Fibroblast of skin of scalp (primary cell): Measurements from ENCODE around the gene MRTO4.
"Not testable (repeated sequence)": the region's sequence is repeated elsewhere in the genome, so short reads cannot be mapped to it uniquely, and the experiment has no call there.

Experiments used
- DNase-seq: peaks from one replicate; pipeline ENCODE4 v3.0.0-alpha.2; 2013

Gene MRTO4

GRCh38 chr1:19229229-19229628 lies 22.4 kb upstream of the MRTO4 start:
- no peak for DNase-seq

- no peak for DNase-seq
These were observed 21.7 kb upstream of the MRTO4 start for GRCh38 chr1:19229828-19230325.

- DNase-seq, result not testable (repeated sequence)
These were observed 19.7 kb upstream of the MRTO4 start for GRCh38 chr1:19231736-19232523.

GRCh38 chr1:19232524-19232846 lies 19.1 kb upstream of the MRTO4 start:
- no peak for DNase-seq

GRCh38 chr1:19234224-19234623 lies 17.4 kb upstream of the MRTO4 start:
- no peak for DNase-seq

GRCh38 chr1:19239876-19240275 lies 11.7 kb upstream of the MRTO4 start:
- DNase-seq, result no peak

- peak; percentile 59 for DNase-seq
These were observed 10.7 kb upstream of the MRTO4 start for GRCh38 chr1:19240673-19241538.

GRCh38 chr1:19250629-19251304 lies 838 bp upstream of the MRTO4 start:
- DNase-seq, result no peak

GRCh38 chr1:19254416-19254815 lies 2.8 kb downstream of the MRTO4 start:
- no peak for DNase-seq

GRCh38 chr1:19255288-19255687 lies 3.7 kb downstream of the MRTO4 start:
- DNase-seq, result no peak

- not testable (repeated sequence) for DNase-seq
These were observed 4.7 kb downstream of the MRTO4 start for GRCh38 chr1:19256301-19256700.

GRCh38 chr1:19257178-19257914 lies 5.7 kb downstream of the MRTO4 start:
- DNase-seq, result no peak

GRCh38 chr1:19258353-19258752 lies 6.7 kb downstream of the MRTO4 start:
- DNase-seq, result no peak

GRCh38 chr1:19260211-19261138 lies 8.9 kb downstream of the MRTO4 start:
- DNase-seq, result peak; percentile 68

GRCh38 chr1:19262047-19262446 lies 10.4 kb downstream of the MRTO4 start:
- DNase-seq, result no peak

GRCh38 chr1:19262744-19263143 lies 11.1 kb downstream of the MRTO4 start:
- DNase-seq, result no peak

- no peak for DNase-seq
These were observed 16.8 kb downstream of the MRTO4 start for GRCh38 chr1:19268445-19268844.

- not testable (repeated sequence) for DNase-seq
These were observed 18.1 kb downstream of the MRTO4 start for GRCh38 chr1:19269427-19270342.

GRCh38 chr1:19270343-19270730 lies 18.7 kb downstream of the MRTO4 start:
- not testable (repeated sequence) for DNase-seq

- DNase-seq, result no peak
These were observed 20.5 kb downstream of the MRTO4 start for GRCh38 chr1:19272064-19272463.
